Tibial nerve (tissue), 4 donors: Measurements from ENCODE around the gene CNPPD1.

Experiments
- CTCF ChIP-seq, 5 experiments: fragments of 200-600 bp in 3 of 5; fragments of 450-650 bp in 2 of 5; sonication (generic) in 3 of 5; IDR thresholded peaks; one replicate each; pipeline ENCODE4 v1.5.1; 2016 to 2019; ENCODE audit warnings: antibody characterized with exemption in 5 of 5, mild to moderate bottlenecking in 3 of 5, moderate library complexity in 2 of 5
- EP300 ChIP-seq, 2 donors: sonication (generic); formaldehyde crosslinking; IDR thresholded peaks; one replicate each; pipeline ENCODE4 v1.6.1; 2017; ENCODE audit warnings: antibody characterized with exemption in 2 of 2, mild to moderate bottlenecking in 1 of 2
- POLR2A ChIP-seq, 2 donors: fragments of 450-650 bp; IDR thresholded peaks; one replicate each; pipeline ENCODE4 v1.6.1; 2017; ENCODE audit warnings: antibody characterized with exemption in 2 of 2, mild to moderate bottlenecking in 2 of 2, moderate library complexity in 2 of 2

- no peak for TF ChIP-seq CTCF (IDR thresholded peaks at IDR 0.05)
- no peak for TF ChIP-seq EP300 (IDR thresholded peaks at IDR 0.05)
- no peak for TF ChIP-seq POLR2A (IDR thresholded peaks at IDR 0.05)
Measured at GRCh38 chr2:219149667-219150066, 27.1 kb downstream of the CNPPD1 start.
